Ishikawa (cell line): ENCODE results near the gene ATP6V1F.

Source experiments
- EP300 ChIP-seq: IDR thresholded peaks from 2 replicates; pipeline ENCODE4 v1.6.1; 2012; ENCODE audit warnings: borderline replicate concordance
- MAX ChIP-seq: IDR thresholded peaks from 2 replicates; pipeline ENCODE4 v1.6.1; 2012
- NFIC ChIP-seq: IDR thresholded peaks from 2 replicates; pipeline ENCODE4 v1.6.1; 2012
- TEAD4 ChIP-seq: IDR thresholded peaks from 2 replicates; pipeline ENCODE4 v1.6.1; 2012
- YY1 ChIP-seq: IDR thresholded peaks from 2 replicates; pipeline ENCODE4 v1.6.1; 2012; ENCODE audit warnings: low read depth
- TF ChIP-seq, protein P1 (sequence below): IDR thresholded peaks from 2 replicates; pipeline ENCODE4 v1.6.1; 2012; ENCODE audit warnings: low read depth, mild to moderate bottlenecking
- TF ChIP-seq, protein P2 (sequence below): IDR thresholded peaks from 2 replicates; pipeline ENCODE4 v1.6.1; 2012

- TF ChIP-seq, protein P1, sequence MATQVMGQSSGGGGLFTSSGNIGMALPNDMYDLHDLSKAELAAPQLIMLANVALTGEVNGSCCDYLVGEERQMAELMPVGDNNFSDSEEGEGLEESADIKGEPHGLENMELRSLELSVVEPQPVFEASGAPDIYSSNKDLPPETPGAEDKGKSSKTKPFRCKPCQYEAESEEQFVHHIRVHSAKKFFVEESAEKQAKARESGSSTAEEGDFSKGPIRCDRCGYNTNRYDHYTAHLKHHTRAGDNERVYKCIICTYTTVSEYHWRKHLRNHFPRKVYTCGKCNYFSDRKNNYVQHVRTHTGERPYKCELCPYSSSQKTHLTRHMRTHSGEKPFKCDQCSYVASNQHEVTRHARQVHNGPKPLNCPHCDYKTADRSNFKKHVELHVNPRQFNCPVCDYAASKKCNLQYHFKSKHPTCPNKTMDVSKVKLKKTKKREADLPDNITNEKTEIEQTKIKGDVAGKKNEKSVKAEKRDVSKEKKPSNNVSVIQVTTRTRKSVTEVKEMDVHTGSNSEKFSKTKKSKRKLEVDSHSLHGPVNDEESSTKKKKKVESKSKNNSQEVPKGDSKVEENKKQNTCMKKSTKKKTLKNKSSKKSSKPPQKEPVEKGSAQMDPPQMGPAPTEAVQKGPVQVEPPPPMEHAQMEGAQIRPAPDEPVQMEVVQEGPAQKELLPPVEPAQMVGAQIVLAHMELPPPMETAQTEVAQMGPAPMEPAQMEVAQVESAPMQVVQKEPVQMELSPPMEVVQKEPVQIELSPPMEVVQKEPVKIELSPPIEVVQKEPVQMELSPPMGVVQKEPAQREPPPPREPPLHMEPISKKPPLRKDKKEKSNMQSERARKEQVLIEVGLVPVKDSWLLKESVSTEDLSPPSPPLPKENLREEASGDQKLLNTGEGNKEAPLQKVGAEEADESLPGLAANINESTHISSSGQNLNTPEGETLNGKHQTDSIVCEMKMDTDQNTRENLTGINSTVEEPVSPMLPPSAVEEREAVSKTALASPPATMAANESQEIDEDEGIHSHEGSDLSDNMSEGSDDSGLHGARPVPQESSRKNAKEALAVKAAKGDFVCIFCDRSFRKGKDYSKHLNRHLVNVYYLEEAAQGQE, result no peak
- no peak for TF ChIP-seq TEAD4
- no peak for TF ChIP-seq EP300
- no peak for TF ChIP-seq YY1
- TF ChIP-seq NFIC, result no peak
- TF ChIP-seq, protein P2, sequence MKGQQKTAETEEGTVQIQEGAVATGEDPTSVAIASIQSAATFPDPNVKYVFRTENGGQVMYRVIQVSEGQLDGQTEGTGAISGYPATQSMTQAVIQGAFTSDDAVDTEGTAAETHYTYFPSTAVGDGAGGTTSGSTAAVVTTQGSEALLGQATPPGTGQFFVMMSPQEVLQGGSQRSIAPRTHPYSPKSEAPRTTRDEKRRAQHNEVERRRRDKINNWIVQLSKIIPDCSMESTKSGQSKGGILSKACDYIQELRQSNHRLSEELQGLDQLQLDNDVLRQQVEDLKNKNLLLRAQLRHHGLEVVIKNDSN, result no peak
- no peak for TF ChIP-seq MAX
Measured at GRCh38 chr7:128909625-128910568, 47.2 kb downstream of the ATP6V1F start.
